GM12878 (cell line): ENCODE measurements around the gene NBDY. TPM values are rescaled to one million over a fixed set of nuclear protein-coding genes. Genes with fewer than 3 reads are reported as not detected.

Experiments
- ASH2L ChIP-seq: fragments of 300-600, 200-600 bp; sonication (generic); IDR thresholded peaks from 2 replicates; pipeline ENCODE4 v1.6.1; 2017; ENCODE audit warnings: low read depth, mild to moderate bottlenecking, borderline replicate concordance
- ATF2 ChIP-seq: IDR thresholded peaks from 2 replicates; pipeline ENCODE4 v1.6.1; 2012; ENCODE audit warnings: low read length, inconsistent platforms
- CBFB ChIP-seq: IDR thresholded peaks from 2 replicates; pipeline ENCODE4 v1.6.1; 2016; ENCODE audit warnings: antibody characterized with exemption, low read depth
- CTCF ChIP-seq, 3 experiments: IDR thresholded peaks in 2 of 3; conservative IDR thresholded peaks in 1 of 3; 2 replicates each; pipeline ENCODE4 v1.5.1; 2011; ENCODE audit warnings: low read depth in 3 of 3, low read length in 3 of 3, mild to moderate bottlenecking in 3 of 3, control low read depth in 2 of 3, moderate library complexity in 2 of 3, inconsistent platforms in 1 of 3, mixed read lengths in 1 of 3; ENCODE audit not compliant: control insufficient read depth in 2 of 3, insufficient read depth in 1 of 3; ENCODE audit errors: extremely low read depth in 1 of 3
- EED ChIP-seq: sonication (generic); IDR thresholded peaks from 2 replicates; pipeline ENCODE4 v1.6.1; 2016; ENCODE audit warnings: antibody characterized with exemption, low read depth
- EP300 ChIP-seq, 2 experiments: fragments of 150-350 bp in 1 of 2; IDR thresholded peaks; 2 replicates each; pipeline ENCODE4 v1.6.1; 2011 to 2012; ENCODE audit warnings: low read depth in 2 of 2, low read length in 2 of 2, borderline replicate concordance in 1 of 2, improper control_type of control experiment in 1 of 2, inconsistent platforms in 1 of 2; ENCODE audit not compliant: control insufficient read depth in 1 of 2
- MXI1 ChIP-seq: fragments of 150-350 bp; IDR thresholded peaks from 2 replicates; pipeline ENCODE4 v1.6.1; 2011; ENCODE audit warnings: low read depth, mild to moderate bottlenecking, inconsistent platforms, low read length, improper control_type of control experiment
- NBN ChIP-seq: fragments of 450-650 bp; IDR thresholded peaks from 2 replicates; pipeline ENCODE4 v1.6.1; 2016
- PKNOX1 ChIP-seq: fragments of 450-650 bp; IDR thresholded peaks from 2 replicates; pipeline ENCODE4 v1.6.1; 2016; ENCODE audit warnings: mild to moderate bottlenecking
- SMARCA5 ChIP-seq: fragments of 450-650 bp; IDR thresholded peaks from 2 replicates; pipeline ENCODE4 v1.6.1; 2017; ENCODE audit warnings: mild to moderate bottlenecking
- SMC3 ChIP-seq: IDR thresholded peaks from 2 replicates; pipeline ENCODE4 v1.6.1; 2011; ENCODE audit warnings: low read length, improper control_type of control experiment, borderline replicate concordance
- TAF1 ChIP-seq: IDR thresholded peaks from 2 replicates; pipeline ENCODE4 v1.6.1; 2011; ENCODE audit warnings: mild to moderate bottlenecking, low read depth, low read length, borderline replicate concordance
- WRNIP1 ChIP-seq: IDR thresholded peaks from 2 replicates; pipeline ENCODE4 v1.6.1; 2011; ENCODE audit warnings: low read depth, low read length, improper control_type of control experiment, borderline replicate concordance
- YY1 ChIP-seq: IDR thresholded peaks from 2 replicates; pipeline ENCODE4 v1.6.1; 2011; ENCODE audit warnings: low read depth, mild to moderate bottlenecking, low read length
- ZNF207 ChIP-seq: fragments of 450-650 bp; IDR thresholded peaks from 2 replicates; pipeline ENCODE4 v1.6.1; 2014; ENCODE audit warnings: antibody characterized with exemption, mild to moderate bottlenecking, borderline replicate concordance
- polyA plus RNA-seq, 11 experiments: library from polyadenylated mRNA; depleted of rRNA in 4 of 11; unstranded in 6 of 11; stranded (reverse) in 5 of 11; fragments of >200 nt; fragmentation: Nextera tagmentation in 4 of 11; fragmentation: Illumina TruSeq in 1 of 11; extraction: Ambion mirVana in 4 of 11; extraction: Trizol in 1 of 11; gene quantifications; 1 replicate in 1 of 11; 2 replicates in 10 of 11; pipeline versions ENCODE4 v1.2.1 to v1.2.3, GENCODE V29; 2011 to 2016; ENCODE audit warnings: inconsistent platforms in 2 of 11, missing spikeins in 2 of 11, low read depth in 1 of 11
- total RNA-seq, 4 experiments: library from RNA; depleted of rRNA in 3 of 4; stranded (reverse); fragments of >200 nt in 3 of 4; fragmentation: Illumina TruSeq in 1 of 4; extraction: Trizol in 1 of 4; gene quantifications; 2 replicates each; pipeline versions ENCODE4 v1.2.1 to v1.2.3, GENCODE V29; 2013 to 2021
- TF ChIP-seq, protein P1 (sequence below): fragments of 450-650 bp; IDR thresholded peaks from 2 replicates; pipeline ENCODE4 v1.6.1; 2017; ENCODE audit warnings: mild to moderate bottlenecking, moderate library complexity

Gene NBDY
- total and polyA plus RNA-seq, 10 of the 15 experiments (the other 5 are each of a cell fraction or from before 2014, with no cell fraction given), result 10.8 to 122 (median 61.5) TPM

DNA sequence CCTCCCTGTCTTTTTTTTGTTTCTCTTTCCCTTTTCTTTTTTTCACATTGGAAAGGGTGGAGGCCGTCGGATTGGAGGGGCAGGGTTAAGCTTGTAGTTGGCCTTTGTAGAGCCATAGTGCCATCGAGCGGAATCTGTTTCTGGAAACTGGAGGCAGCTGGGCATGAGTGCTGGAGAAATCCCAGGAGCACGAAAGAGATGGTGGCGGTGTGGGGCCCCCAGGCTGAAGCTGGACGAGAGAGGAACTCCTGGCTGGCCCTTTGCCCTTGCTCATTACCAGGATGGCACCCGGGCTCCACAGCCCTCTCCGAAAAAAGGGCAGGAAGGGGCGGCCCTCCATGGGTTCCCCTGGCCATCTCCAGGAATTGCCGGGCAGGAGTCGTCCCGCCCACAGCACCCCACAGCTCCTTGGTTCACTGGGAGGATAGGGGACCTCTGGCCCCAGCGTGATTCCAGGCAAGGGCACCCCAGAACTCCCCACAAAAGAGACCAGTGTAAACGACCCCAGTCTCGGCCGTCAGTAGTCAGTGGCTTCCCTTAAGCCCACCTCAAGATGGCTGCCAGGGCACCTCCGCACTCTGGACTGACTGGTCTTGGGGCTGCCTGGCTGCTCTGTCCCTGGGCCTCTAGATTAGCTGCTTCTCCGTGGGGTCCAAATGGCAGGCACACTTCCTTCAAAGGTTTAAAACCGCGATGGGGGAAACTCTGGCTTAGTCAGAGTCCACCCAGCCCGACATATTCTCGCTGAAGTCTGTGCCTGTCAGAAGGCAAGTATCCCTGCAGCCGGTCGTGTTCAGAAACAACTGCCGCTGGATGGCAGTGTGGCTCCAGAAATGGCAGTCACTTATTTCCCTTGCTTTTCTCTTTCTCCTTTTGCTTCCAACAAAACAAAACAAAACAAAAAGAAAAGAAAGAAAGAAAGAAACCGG lies 74.1 kb downstream of the NBDY start (continued):
- TF ChIP-seq, protein P1, sequence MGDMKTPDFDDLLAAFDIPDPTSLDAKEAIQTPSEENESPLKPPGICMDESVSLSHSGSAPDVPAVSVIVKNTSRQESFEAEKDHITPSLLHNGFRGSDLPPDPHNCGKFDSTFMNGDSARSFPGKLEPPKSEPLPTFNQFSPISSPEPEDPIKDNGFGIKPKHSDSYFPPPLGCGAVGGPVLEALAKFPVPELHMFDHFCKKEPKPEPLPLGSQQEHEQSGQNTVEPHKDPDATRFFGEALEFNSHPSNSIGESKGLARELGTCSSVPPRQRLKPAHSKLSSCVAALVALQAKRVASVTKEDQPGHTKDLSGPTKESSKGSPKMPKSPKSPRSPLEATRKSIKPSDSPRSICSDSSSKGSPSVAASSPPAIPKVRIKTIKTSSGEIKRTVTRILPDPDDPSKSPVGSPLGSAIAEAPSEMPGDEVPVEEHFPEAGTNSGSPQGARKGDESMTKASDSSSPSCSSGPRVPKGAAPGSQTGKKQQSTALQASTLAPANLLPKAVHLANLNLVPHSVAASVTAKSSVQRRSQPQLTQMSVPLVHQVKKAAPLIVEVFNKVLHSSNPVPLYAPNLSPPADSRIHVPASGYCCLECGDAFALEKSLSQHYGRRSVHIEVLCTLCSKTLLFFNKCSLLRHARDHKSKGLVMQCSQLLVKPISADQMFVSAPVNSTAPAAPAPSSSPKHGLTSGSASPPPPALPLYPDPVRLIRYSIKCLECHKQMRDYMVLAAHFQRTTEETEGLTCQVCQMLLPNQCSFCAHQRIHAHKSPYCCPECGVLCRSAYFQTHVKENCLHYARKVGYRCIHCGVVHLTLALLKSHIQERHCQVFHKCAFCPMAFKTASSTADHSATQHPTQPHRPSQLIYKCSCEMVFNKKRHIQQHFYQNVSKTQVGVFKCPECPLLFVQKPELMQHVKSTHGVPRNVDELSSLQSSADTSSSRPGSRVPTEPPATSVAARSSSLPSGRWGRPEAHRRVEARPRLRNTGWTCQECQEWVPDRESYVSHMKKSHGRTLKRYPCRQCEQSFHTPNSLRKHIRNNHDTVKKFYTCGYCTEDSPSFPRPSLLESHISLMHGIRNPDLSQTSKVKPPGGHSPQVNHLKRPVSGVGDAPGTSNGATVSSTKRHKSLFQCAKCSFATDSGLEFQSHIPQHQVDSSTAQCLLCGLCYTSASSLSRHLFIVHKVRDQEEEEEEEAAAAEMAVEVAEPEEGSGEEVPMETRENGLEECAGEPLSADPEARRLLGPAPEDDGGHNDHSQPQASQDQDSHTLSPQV, result peak; percentile 60; the same call in 1 of the 2 replicates
- TF ChIP-seq EP300 (IDR thresholded peaks at IDR 0.05; ENCODE audit: borderline replicate concordance in 1 of 2, control insufficient read depth in 1 of 2, low read depth in 2 of 2, low read length in 2 of 2) (no peak), NBN (no peak), PKNOX1 (peak; percentile 41; the same call in 1 of the 2 replicates), ASH2L (no peak), ZNF207 (0 out of 2 replicates have a peak, but pooled peaks have one; percentile 20), CBFB (no peak), ATF2 (no peak), SMC3 (peak; percentile 75), EED (0 out of 2 replicates have a peak, but pooled peaks have one; percentile 11), MXI1 (0 out of 2 replicates have a peak, but pooled peaks have one; percentile 38), YY1 (peak; percentile 93), WRNIP1 (no peak), SMARCA5 (no peak), TAF1 (0 out of 2 replicates have a peak, but pooled peaks have one; percentile 24), CTCF (IDR thresholded peaks at IDR 0.05 in 2 of 3, conservative IDR thresholded peaks at IDR 0.05 in 1 of 3; ENCODE audit: control insufficient read depth in 2 of 3, extremely low read depth in 1 of 3, insufficient read depth in 1 of 3, low read depth in 3 of 3, low read length in 3 of 3) (peak; percentile 62 to 82 (median 66))
- TF ChIP-seq, all 136 proteins: peak for 15
